Right hindlimb (tissue), 1 donor: Measurements from ENCODE around the gene RBBP5.
A peak's percentile ranks its signal among the peaks of the same experiment; 100 is the strongest.
"Not testable (repeated sequence)": the region's sequence is repeated elsewhere in the genome, so short reads cannot be mapped to it uniquely, and the experiment has no call there.

Source experiments
- DNase-seq: peaks from one replicate; pipeline ENCODE4 v3.0.0-alpha.2; 2018

Gene RBBP5

DNA sequence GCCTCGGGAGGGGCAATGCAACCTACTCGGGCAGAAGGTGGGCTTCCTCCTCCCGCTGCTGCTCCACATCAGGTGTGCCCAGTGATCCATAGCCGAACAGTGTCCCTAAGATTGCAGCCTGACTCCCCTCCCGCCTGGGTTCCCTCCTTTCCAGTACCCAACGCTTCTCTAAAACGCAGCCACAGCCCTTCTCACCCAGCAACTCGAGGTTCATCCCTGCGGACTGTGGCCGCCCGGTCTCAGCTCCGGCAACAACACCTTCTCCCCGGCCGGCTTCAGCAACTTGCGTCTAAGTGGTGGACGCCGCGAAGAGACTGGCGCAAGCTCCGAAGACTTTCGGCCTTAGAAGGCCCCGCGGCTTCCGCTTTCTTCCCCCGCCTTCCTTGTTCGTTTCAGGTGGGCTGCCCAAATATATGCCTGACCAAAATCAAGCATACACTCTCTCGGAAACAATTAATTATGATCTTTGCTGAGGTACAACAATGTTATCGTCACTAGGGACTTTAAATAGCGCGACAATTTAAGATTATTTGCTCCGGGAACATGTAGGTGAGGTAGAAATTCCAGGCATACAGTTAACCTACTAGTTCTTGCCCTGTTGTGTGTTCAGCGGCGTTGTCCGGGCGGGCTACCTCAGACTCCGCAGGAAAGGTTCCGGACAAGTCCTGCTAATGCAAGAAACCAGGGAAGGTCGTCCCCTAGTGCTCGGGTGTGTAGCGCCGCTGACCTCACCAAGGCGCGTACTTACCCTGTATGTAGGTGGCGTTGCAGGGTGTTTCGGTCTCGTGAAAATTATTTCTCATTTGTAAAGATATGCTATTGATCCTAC, at the start of gene RBBP5:
TSS of gene RBBP5 (minus strand) at position 319 of the 829 bp plus-strand sequence. CDS start at position 214, 105 bp downstream.
- peak; percentile 97 for DNase-seq

DNA sequence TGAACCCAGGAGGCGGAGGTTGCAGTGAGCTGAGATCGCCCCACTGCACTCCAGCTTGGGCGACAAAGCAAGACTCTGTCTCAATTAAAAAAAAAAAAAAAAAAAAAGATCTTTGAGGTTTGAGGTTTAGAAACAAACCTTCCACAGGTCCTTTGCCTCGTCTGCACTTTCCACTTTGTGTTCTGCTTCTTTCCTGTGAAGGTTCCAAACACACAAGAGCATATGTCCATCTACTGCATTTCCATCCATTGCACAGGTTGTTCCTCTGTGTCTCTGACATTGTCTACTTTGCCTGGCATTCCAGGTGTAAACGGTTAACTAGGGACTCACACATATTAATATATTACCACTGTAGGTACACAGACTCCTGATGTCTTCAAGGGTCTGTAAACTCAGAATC, 49.6 kb upstream of the RBBP5 start:
- no peak for DNase-seq

DNA sequence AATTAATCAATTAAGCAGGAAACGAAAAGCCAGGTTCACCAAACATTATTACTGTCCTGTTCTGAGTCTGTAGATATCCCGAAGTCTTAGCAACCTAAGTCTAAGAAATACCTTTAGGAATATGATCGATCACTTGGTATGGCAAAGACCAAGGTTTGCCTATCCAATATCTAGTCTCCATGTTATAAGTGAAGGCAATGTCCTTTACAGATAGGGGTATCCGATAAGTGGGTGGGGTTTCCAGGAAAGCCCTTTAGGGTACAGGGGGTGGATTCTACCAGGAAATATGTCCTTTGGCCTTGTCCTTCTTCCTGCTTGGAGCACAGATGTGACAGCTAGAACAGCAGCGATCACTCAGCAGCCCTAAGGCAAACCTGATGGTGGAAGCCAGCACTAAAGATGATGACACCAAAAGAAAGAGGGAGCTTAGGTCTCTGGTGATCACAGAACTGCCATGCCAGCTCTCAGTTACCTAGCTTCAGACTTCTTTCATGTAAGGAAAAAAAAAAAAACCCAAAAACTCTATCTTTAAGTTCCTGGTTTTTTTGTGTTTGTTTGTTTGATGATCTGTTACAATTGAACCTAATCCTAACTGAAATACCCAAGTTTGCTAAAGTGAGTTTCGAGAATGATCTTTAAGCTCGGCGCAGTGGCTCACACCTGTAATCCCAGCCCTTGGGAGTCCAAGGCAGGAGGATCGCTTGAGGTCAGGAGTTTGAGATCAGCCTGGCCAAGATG, 48.9 kb upstream of the RBBP5 start:
- DNase-seq, result no peak

DNA sequence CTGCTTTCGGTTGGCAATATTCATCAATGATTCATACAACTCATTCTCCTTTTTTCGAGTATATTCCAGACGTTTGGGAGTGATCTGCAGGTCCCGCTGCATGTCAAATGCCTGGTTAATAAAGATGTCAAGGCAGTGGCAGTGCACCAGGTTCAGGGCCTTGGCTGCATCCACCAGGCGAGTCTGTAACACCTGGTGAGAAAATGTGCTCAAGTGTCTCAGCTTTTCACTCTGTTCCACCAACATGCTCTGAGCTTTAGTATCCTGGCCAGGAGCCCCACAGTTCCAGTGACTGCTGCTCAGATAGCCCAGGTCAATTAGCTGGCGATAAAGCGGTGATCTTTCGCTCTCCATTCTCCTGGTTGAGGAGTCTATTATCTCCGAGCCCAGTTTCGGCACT, 47.5 kb upstream of the RBBP5 start:
- DNase-seq, result no peak

DNA sequence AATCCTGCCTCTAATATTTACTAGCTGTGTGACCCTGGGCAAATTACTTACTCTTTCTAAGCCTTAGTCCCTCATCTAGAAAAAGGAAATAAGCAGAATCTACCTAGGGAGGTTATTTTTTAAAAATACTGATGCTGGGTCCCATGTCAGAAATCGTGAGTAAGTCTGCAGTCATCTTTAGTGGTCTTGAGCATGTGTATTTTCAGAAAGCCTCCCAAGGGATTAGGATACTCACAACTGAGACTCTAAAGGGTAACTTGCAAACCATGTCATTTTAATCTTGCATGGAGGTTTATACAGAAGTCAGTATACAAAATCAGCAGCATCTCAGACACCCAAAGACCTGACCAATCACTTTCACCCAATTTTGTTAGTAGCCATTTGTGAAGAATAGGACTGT, 46.5 kb upstream of the RBBP5 start:
- no peak for DNase-seq

- DNase-seq, result no peak
Observed at GRCh38 chr1:205162301-205162700, 40.5 kb upstream of the RBBP5 start.

DNA sequence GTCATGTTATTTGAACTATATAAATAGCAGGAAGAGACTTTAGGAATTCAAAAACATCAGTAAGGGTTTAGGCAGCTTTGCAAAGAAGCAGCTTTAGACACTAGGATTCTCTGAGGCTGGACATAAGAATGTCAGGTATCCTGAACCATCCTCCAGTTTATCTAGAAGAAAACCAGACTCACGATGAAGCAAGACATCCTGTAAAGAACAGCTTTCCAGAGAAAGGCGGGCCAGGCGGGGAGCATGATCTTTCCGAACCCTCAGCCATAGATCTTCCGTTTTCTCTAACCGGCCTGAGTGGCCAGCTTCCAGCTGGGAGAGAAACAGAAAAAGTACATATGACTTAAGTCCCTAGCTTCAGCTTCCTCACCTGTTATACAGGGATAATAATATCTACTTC, 39.3 kb upstream of the RBBP5 start:
- no peak for DNase-seq

DNA sequence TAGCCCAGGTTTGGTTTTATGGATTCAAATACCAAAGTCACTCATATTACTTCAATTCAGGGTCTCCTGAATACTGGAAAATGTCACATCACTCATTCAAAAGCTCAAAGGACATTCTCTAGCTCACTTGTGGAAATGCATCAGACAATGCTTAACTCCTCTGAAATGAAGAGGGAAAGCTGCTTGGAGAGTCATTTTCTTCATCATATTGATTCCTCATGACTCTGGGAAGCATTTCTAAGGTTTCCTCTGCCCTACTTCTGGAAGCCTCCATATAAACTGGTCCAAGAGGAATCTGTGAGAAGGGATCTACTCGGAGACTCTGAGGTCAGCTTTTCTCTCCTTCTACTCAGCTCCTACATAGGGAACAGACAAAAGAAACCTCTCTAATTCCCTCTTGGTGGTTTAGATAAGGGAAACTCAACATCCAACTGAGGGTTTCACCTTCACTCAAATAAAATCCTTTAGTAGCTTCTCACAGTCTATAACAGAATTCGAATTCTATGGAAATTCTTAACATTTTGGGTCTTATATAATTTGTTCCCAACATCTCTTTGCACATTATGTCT, 36.4 kb upstream of the RBBP5 start:
- no peak for DNase-seq

DNA sequence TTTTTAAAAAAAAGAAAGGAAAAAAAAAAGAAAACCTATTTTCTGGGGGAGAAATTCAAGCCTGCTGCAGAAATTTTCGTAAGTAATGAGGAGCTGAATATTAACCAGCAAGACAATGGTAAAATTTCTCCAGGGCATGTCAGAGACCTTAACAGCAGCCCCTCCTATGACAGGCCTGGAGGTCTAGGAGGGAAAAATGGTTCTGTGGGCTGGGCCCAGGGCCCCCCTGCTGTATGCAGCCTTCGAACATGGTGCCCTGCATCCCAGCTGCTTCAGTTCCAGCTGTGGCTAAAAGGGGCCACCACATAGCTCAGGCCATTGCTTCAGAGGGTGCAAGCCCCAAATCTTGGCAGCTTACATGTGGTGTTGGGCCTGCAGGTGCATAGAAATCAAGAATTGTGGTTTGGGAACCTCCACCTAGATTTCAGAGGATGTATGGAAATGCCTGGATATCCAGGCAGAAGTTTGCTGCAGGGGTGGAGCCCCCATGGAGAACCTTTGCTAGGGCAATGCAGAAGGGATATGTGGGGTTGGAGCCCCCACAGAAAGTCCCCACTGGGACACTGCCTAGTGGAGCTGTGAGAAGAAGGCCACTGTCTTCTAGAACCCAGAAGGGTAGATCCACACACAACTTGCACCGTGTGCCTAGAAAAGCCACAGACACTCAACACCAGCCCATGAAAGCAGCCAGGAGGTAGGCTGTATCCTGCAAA, 34.0 kb upstream of the RBBP5 start:
- DNase-seq, result not testable (repeated sequence)

- no peak for DNase-seq
Observed at GRCh38 chr1:205152505-205152904, 30.7 kb upstream of the RBBP5 start.

- DNase-seq, result no peak
Observed at GRCh38 chr1:205150651-205151428, 29.1 kb upstream of the RBBP5 start.

- no peak for DNase-seq
Observed at GRCh38 chr1:205147191-205147835, 25.5 kb upstream of the RBBP5 start.

- no peak for DNase-seq
Observed at GRCh38 chr1:205144751-205145150, 23.0 kb upstream of the RBBP5 start.

- no peak for DNase-seq
Observed at GRCh38 chr1:205144046-205144720, 22.4 kb upstream of the RBBP5 start.

- no peak for DNase-seq
Observed at GRCh38 chr1:205142102-205142469, 20.3 kb upstream of the RBBP5 start.

DNA sequence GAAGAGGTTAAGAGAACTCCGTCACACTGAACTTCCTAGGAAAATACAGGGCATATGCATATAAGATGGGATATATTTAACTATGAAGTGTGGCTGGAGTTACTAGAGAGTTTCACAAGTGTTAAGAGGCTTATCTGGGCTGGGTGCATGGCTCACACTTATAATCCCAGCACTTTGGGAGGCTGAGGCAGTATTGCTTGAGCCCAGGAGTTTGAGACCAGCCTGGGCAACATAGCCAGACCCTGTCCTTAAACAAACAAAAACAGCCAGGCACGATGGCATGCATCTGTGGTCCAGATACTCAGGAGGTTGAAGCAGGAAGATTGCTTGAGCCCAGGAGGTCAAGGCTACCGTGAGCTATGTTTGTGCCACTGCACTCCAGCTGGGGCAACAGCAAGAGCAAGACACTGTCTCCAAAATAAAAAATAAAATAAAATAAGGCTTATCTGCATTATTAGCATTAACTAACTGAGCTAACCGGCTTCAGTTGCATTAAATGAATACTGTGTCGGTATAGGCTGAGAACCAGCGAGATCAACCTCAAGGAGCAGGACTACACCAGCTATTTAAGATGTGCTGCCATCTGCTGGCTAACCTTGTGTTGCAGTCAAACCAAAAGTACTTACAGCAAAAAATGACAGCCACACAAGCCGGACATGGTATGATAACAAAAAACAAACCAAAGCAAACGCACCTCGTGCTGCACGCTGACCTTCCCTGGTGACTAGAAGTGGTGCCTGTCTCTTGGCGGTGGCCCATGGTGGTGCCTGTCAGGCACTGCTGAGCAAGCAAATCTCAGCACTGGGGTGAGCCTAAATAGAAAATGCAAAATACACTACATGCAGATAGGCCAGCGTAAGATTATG, 19.7 kb upstream of the RBBP5 start:
- DNase-seq, result peak; percentile 82

DNA sequence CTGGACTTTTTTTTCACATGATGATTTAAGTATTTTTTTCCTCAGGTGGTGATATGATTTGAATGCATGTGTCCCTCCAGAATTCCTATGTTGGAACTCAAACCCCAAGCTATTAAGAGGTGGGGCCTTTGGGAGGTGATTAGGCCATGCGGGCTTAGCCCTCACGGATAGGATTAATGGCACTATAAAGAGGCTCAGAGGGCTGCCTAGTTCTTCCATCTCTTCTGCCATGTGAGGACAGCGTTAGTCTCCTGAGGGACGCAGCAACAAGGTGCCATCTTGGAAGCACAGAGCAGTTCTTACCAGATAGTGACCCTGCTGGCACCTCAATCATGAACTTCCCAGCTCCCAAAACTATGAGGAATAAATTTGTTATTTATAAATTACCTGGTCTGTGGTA, 18.3 kb upstream of the RBBP5 start:
- no peak for DNase-seq

GRCh38 chr1:205137901-205138300, 16.1 kb upstream of the RBBP5 start:
- no peak for DNase-seq

GRCh38 chr1:205133287-205133686, 11.5 kb upstream of the RBBP5 start:
- no peak for DNase-seq

GRCh38 chr1:205129447-205130029, 7.8 kb upstream of the RBBP5 start:
- no peak for DNase-seq
